Osteoblast (primary cell): ENCODE results near the gene MIEF1. TPM values are rescaled to one million over a fixed set of nuclear protein-coding genes. Genes with fewer than 3 reads are reported as not detected.

ENCODE experiments used
- DNase-seq: peaks from one replicate; pipeline ENCODE4 v3.0.0; 2011; ENCODE audit warnings: low spot score, mixed read lengths; ENCODE audit not compliant: insufficient read length; ENCODE audit errors: missing footprints
- H2AFZ ChIP-seq: 2 replicates; pipeline ENCODE4 v1.6.0; 2011; ENCODE audit warnings: mild to moderate bottlenecking, low read length
- H3K27ac ChIP-seq: 2 replicates; pipeline ENCODE4 v1.5.1; 2011; ENCODE audit warnings: mild to moderate bottlenecking, low read depth, low read length, moderate library complexity
- H3K27me3 ChIP-seq: 2 replicates; pipeline ENCODE4 v1.6.0; 2012; ENCODE audit warnings: mild to moderate bottlenecking, control low read depth, inconsistent platforms, low read length, moderate library complexity; ENCODE audit not compliant: insufficient read depth
- H3K36me3 ChIP-seq: 2 replicates; pipeline ENCODE4 v1.5.1; 2011; ENCODE audit warnings: mild to moderate bottlenecking, low read length, control low read depth, moderate library complexity; ENCODE audit not compliant: insufficient read depth
- H3K4me1 ChIP-seq: 2 replicates; pipeline ENCODE4 v1.5.1; 2011; ENCODE audit warnings: mild to moderate bottlenecking, low read length, control low read depth, moderate library complexity; ENCODE audit not compliant: insufficient read depth
- H3K4me2 ChIP-seq: 2 replicates; pipeline ENCODE4 v1.6.0; 2011; ENCODE audit warnings: mild to moderate bottlenecking, low read length; ENCODE audit not compliant: insufficient read depth
- H3K4me3 ChIP-seq: fragments of 200-600 bp; sonication (generic); 3 replicates; pipeline ENCODE4 v1.5.1; 2012; ENCODE audit warnings: mild to moderate bottlenecking, low read length, inconsistent platforms; ENCODE audit not compliant: insufficient read depth
- H3K79me2 ChIP-seq: 2 replicates; pipeline ENCODE4 v1.6.0; 2012; ENCODE audit warnings: mild to moderate bottlenecking, low read length, control low read depth, inconsistent platforms; ENCODE audit not compliant: insufficient read depth
- H3K9me3 ChIP-seq: 2 replicates; pipeline ENCODE4 v1.5.1; 2011; ENCODE audit warnings: low read depth, low read length, control low read depth
- H4K20me1 ChIP-seq: 2 replicates; pipeline ENCODE4 v1.6.0; 2012; ENCODE audit warnings: mild to moderate bottlenecking, low read length, control low read depth; ENCODE audit not compliant: insufficient read depth
- CTCF ChIP-seq: IDR thresholded peaks from 2 replicates; pipeline ENCODE4 v1.5.1; 2011; ENCODE audit warnings: mild to moderate bottlenecking, low read depth, low read length, moderate library complexity; ENCODE audit errors: extremely low read depth
- total RNA-seq: library from RNA; depleted of rRNA; stranded (reverse); fragments of >200 nt; gene quantifications from 2 replicates; pipeline ENCODE4 v1.2.3, GENCODE V29; 2012

The MIEF1 gene
- total RNA-seq, 1 donor = 23.5 TPM

- Histone ChIP-seq H3K36me3 (no peaks in the 10 kb centered on the region), H2AFZ (no peak overlapping the region), H3K4me3 (no peak overlapping the region), H3K79me2 (no peaks in the 10 kb centered on the region), H3K27ac (no peak overlapping the region), H3K4me1 (no peaks in the 10 kb centered on the region), H4K20me1 (no peaks in the 10 kb centered on the region), H3K9me3 (no peaks in the 10 kb centered on the region), H3K27me3 (peaks cover 39% of the 10 kb centered on the region), H3K4me2 (no peak overlapping the region)
- DNase-seq = peak; percentile 86
- no peak for TF ChIP-seq CTCF
These were observed 58.0 kb downstream of the MIEF1 start for GRCh38 chr22:39560127-39560526.

- Histone ChIP-seq H3K4me2 (no peak overlapping the region), H4K20me1 (no peaks in the 10 kb centered on the region), H3K36me3 (no peaks in the 10 kb centered on the region), H3K4me1 (no peaks in the 10 kb centered on the region), H3K4me3 (no peak overlapping the region), H2AFZ (no peak overlapping the region), H3K27ac (no peak overlapping the region), H3K79me2 (no peaks in the 10 kb centered on the region), H3K9me3 (no peaks in the 10 kb centered on the region), H3K27me3 (peaks cover 17% of the 10 kb centered on the region)
- no peak for TF ChIP-seq CTCF
- peak; percentile 75 for DNase-seq
These were observed 60.9 kb downstream of the MIEF1 start for GRCh38 chr22:39562839-39563489.

- peak; percentile 38 for DNase-seq
- Histone ChIP-seq H2AFZ (no peak overlapping the region), H3K4me3 (no peak overlapping the region), H3K79me2 (no peaks in the 10 kb centered on the region), H3K36me3 (no peaks in the 10 kb centered on the region), H3K27ac (no peak overlapping the region), H4K20me1 (no peaks in the 10 kb centered on the region), H3K4me1 (no peaks in the 10 kb centered on the region), H3K9me3 (no peaks in the 10 kb centered on the region), H3K4me2 (no peak overlapping the region), H3K27me3 (peaks cover 8% of the 10 kb centered on the region)
- no peak for TF ChIP-seq CTCF
These were observed 61.7 kb downstream of the MIEF1 start for GRCh38 chr22:39563571-39564428.

GRCh38 chr22:39565414-39565944 is 63.4 kb downstream of the MIEF1 start:
- Histone ChIP-seq H3K79me2 (no peaks in the 10 kb centered on the region), H3K4me1 (no peaks in the 10 kb centered on the region), H3K36me3 (no peaks in the 10 kb centered on the region), H3K27ac (no peak overlapping the region), H3K4me3 (no peak overlapping the region), H2AFZ (no peak overlapping the region), H3K9me3 (no peaks in the 10 kb centered on the region), H3K4me2 (no peak overlapping the region), H4K20me1 (no peaks in the 10 kb centered on the region), H3K27me3 (no peaks in the 10 kb centered on the region)
- peak; percentile 4 for DNase-seq
- no peak for TF ChIP-seq CTCF
